HG03575 (cell line): ENCODE measurements around the gene NEDD8.
"Not testable (repeated sequence)": the region's sequence is repeated elsewhere in the genome, so short reads cannot be mapped to it uniquely, and the experiment has no call there.

Experiments used
- ATAC-seq: cut with Tn5 transposase; IDR thresholded peaks from one replicate; pipeline ENCODE4 v1.9.1; 2021; ENCODE audit not compliant: unreplicated experiment, insufficient number of reproducible peaks, low FRiP score; ENCODE audit errors: extremely low read depth

NEDD8 gene

GRCh38 chr14:24252289-24253124 is 20.3 kb upstream of the NEDD8 start:
- ATAC-seq, result no peak

- ATAC-seq, result no peak
These were observed 19.7 kb upstream of the NEDD8 start for GRCh38 chr14:24251880-24252288.

- no peak for ATAC-seq
These were observed 18.2 kb upstream of the NEDD8 start for GRCh38 chr14:24250354-24250753.

GRCh38 chr14:24249230-24250021 is 17.3 kb upstream of the NEDD8 start:
- ATAC-seq, result no peak

- ATAC-seq, result no peak
These were observed 15.3 kb upstream of the NEDD8 start for GRCh38 chr14:24247422-24247821.

- no peak for ATAC-seq
These were observed 14.6 kb upstream of the NEDD8 start for GRCh38 chr14:24246765-24247212.

GRCh38 chr14:24245350-24245749 is 13.2 kb upstream of the NEDD8 start:
- ATAC-seq, result not testable (repeated sequence)

- no peak for ATAC-seq
These were observed 11.2 kb upstream of the NEDD8 start for GRCh38 chr14:24243336-24243836.

GRCh38 chr14:24241829-24242443 is 9.8 kb upstream of the NEDD8 start:
- peak; percentile 27 for ATAC-seq

- ATAC-seq, result no peak
These were observed 8.1 kb upstream of the NEDD8 start for GRCh38 chr14:24240110-24240918.

GRCh38 chr14:24238527-24239037 is 6.4 kb upstream of the NEDD8 start:
- no peak for ATAC-seq

- no peak for ATAC-seq
These were observed 6.0 kb upstream of the NEDD8 start for GRCh38 chr14:24238123-24238522.

- ATAC-seq, result no peak
These were observed 5.3 kb upstream of the NEDD8 start for GRCh38 chr14:24237463-24237955.

GRCh38 chr14:24236689-24237462 is 4.7 kb upstream of the NEDD8 start:
- ATAC-seq, result no peak

- no peak for ATAC-seq
These were observed 3.9 kb upstream of the NEDD8 start for GRCh38 chr14:24235804-24236688.

GRCh38 chr14:24234095-24235005 is 2.2 kb upstream of the NEDD8 start:
- ATAC-seq, result no peak
